Measurements from ENCODE around the gene DTNA.

GRCh38 chr18:34775461-34775860 lies 65.4 kb downstream of the DTNA start:
- TF ChIP-seq POLR2AphosphoS5 (IDR thresholded peaks at IDR 0.05) (no peak), POLR2A (IDR thresholded peaks at IDR 0.05) (no peak), CTCF (IDR thresholded peaks at IDR 0.05) (no peak)

Measured in prostate gland (tissue), 2 donors.